ENCODE data around the gene SLC13A2. TPM values are rescaled to one million over a fixed set of nuclear protein-coding genes. Genes with fewer than 3 reads are reported as not detected.

The SLC13A2 gene
- polyA plus RNA-seq, 3 donors: not detected

DNA sequence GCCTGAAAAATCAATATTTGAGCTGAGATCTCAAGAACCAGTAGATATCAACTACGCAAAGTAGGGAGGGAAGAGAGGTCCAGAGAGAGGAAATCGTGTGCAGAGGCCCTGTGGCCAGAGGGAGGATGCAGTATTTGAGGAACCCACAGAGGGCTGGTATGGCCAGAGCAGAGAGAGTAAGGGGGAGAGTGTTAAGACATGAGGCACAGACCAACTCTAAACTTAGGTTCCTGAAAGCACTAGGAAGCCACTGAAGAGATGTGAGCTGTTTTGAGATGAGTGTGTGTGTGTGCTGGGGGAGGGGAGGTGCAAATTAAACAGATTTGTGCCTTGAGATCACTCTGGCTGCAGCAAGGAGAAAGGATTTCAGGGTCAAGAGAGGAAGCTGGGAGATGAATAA is 10.9 kb downstream of the SLC13A2 start:
- intact Hi-C loops (cut with micrococcal nuclease): no loop called here
- Histone ChIP-seq H3K4me2 (replicated peaks; ENCODE audit: extremely low read depth, low read length, poor library complexity, severe bottlenecking) (no peak overlapping the region), H3K36me3 (replicated peaks in 1 of 2; ENCODE audit: control insufficient read depth in 1 of 2, insufficient read depth in 2 of 2, low read length in 2 of 2) (no peaks in the 10 kb centered on the region), H3K4me3 (replicated peaks in 1 of 3; ENCODE audit: low read depth in 2 of 3, low read length in 3 of 3) (no peak overlapping the region), H3K79me2 (ENCODE audit: insufficient read depth, low read length) (no peaks in the 10 kb centered on the region), H2AFZ (ENCODE audit: insufficient read depth, low read depth, low read length, poor library complexity, severe bottlenecking) (no peak overlapping the region), H3K27me3 (ENCODE audit: control insufficient read depth in 2 of 2, insufficient read depth in 2 of 2, low read length in 2 of 2) (no peaks in the 10 kb centered on the region), H3K9ac (ENCODE audit: insufficient read depth, low read length, poor library complexity, severe bottlenecking) (no peak overlapping the region), H4K20me1 (ENCODE audit: insufficient read depth, low read length) (no peaks in the 10 kb centered on the region), H3K9me3 (replicated peaks in 1 of 2; ENCODE audit: control insufficient read depth in 1 of 2, insufficient read depth in 1 of 2, low read length in 2 of 2) (no peaks in the 10 kb centered on the region), H3K4me1 (ENCODE audit: control insufficient read depth in 1 of 2, insufficient read depth in 2 of 2, low read length in 2 of 2) (peaks cover 14 to 19% of the 10 kb centered on the region in 2 donors), H3K27ac (ENCODE audit: low read depth in 1 of 2, low read length in 2 of 2) (no peak overlapping the region)
- TF ChIP-seq CTCF (IDR thresholded peaks at IDR 0.05): no peak
- DNase-seq: no peak
- peak overlapping the region in 1 of 2 donors; percentile 53 for H3K4me3 Mint-ChIP-seq
- peaks cover 19% of the 10 kb centered on the region for H3K4me1 Mint-ChIP-seq
- H3K27me3 Mint-ChIP-seq (ENCODE audit: low read depth in 3 of 3): peaks cover 0 to 3% (median 0%) of the 10 kb centered on the region in 3 donors
- peak overlapping the region in 1 of 7 donors; percentile 16 for H3K27ac Mint-ChIP-seq
- no peaks in the 10 kb centered on the region for H3K36me3 Mint-ChIP-seq
- no peaks in the 10 kb centered on the region for H3K9me3 Mint-ChIP-seq
- 0% methylated on average over 1 of the region's 2 CpGs for WGBS (ENCODE audit: insufficient coverage)

- H3K36me3 ChIP-seq (replicated peaks in 1 of 2; ENCODE audit: control insufficient read depth in 1 of 2, insufficient read depth in 2 of 2, low read length in 2 of 2): no peaks in the 10 kb centered on the region
- no peaks in the 10 kb centered on the region for H3K27me3 ChIP-seq (ENCODE audit: control insufficient read depth in 2 of 2, insufficient read depth in 2 of 2, low read length in 2 of 2)
- H3K4me2 ChIP-seq (replicated peaks; ENCODE audit: extremely low read depth, low read length, poor library complexity, severe bottlenecking): no peak overlapping the region
- no peak overlapping the region for H3K9ac ChIP-seq (ENCODE audit: insufficient read depth, low read length, poor library complexity, severe bottlenecking)
- Mint-ChIP-seq H3K27ac (no peak overlapping the region), H3K4me3 (no peak overlapping the region), H3K4me1 (peaks cover 16% of the 10 kb centered on the region), H3K9me3 (no peaks in the 10 kb centered on the region), H3K27me3 (ENCODE audit: low read depth in 3 of 3) (peaks cover 0 to 3% (median 0%) of the 10 kb centered on the region in 3 donors), H3K36me3 (no peaks in the 10 kb centered on the region)
- H3K4me1 ChIP-seq (ENCODE audit: control insufficient read depth in 1 of 2, insufficient read depth in 2 of 2, low read length in 2 of 2): peaks cover 12 to 18% of the 10 kb centered on the region in 2 donors
- 58% methylated on average over 3 of the region's 3 CpGs for WGBS (ENCODE audit: insufficient coverage)
- no peaks in the 10 kb centered on the region for H3K9me3 ChIP-seq (replicated peaks in 1 of 2; ENCODE audit: control insufficient read depth in 1 of 2, insufficient read depth in 1 of 2, low read length in 2 of 2)
- H2AFZ ChIP-seq (ENCODE audit: insufficient read depth, low read depth, low read length, poor library complexity, severe bottlenecking): no peak overlapping the region
- H3K79me2 ChIP-seq (ENCODE audit: insufficient read depth, low read length): no peaks in the 10 kb centered on the region
- no peak overlapping the region for H3K27ac ChIP-seq (ENCODE audit: low read depth in 1 of 2, low read length in 2 of 2)
- H3K4me3 ChIP-seq (replicated peaks in 1 of 3; ENCODE audit: low read depth in 2 of 3, low read length in 3 of 3): no peak overlapping the region
- intact Hi-C loops (cut with micrococcal nuclease): no loop called here
- H4K20me1 ChIP-seq (ENCODE audit: insufficient read depth, low read length): no peaks in the 10 kb centered on the region
- no peak for TF ChIP-seq CTCF (IDR thresholded peaks at IDR 0.05)
- no peak for DNase-seq
Observed at GRCh38 chr17:28485049-28485448, 11.6 kb downstream of the SLC13A2 start.
